T-cell (primary cell): ENCODE data around the gene SLC38A1. TPM values are rescaled to one million over a fixed set of nuclear protein-coding genes. Genes with fewer than 3 reads are reported as not detected.

Source experiments
- ATAC-seq, 4 experiments: fragments of 200-7000 bp in 3 of 4; fragments of 150-1000 bp in 1 of 4; cut with Tn5 transposase; replicated peaks in 1 of 4; 1 replicate in 3 of 4; 2 replicates in 1 of 4; pipeline ENCODE4 v1.10.0; 2021; ENCODE audit warnings: moderate library complexity in 3 of 4, mild to moderate bottlenecking in 2 of 4, moderate number of reproducible peaks in 1 of 4
- CTCF ChIA-PET, 2 donors: fragments of 300-600 bp; sonication (Branson Sonifier 250); formaldehyde crosslinking; loops; one replicate each; lab custom pipeline; 2022; ENCODE audit warnings: antibody characterized with exemption in 2 of 2; lab: Charles Lee
- POLR2A ChIA-PET, 2 donors: fragments of 300-600 bp; sonication (Branson Sonifier 250); formaldehyde crosslinking; loops; one replicate each; lab custom pipeline; 2022; ENCODE audit warnings: antibody characterized with exemption in 2 of 2; lab: Charles Lee
- DNase-seq, 35 experiments: peaks; one replicate each; pipeline versions ENCODE4 v3.0.0 to v3.0.0-alpha.2; 2013 to 2023
- H3K27ac ChIP-seq: one replicate; pipeline ENCODE4 v1.5.1; 2013; ENCODE audit warnings: low read length
- H3K27me3 ChIP-seq, 2 experiments: replicated peaks in 1 of 2; 1 replicate in 1 of 2; 2 replicates in 1 of 2; pipeline versions ENCODE4 v1.6.1 to v1.7.0; 2013; ENCODE audit warnings: low read length in 1 of 2, mixed read lengths in 1 of 2; ENCODE audit not compliant: control insufficient read depth in 2 of 2, insufficient read depth in 2 of 2; ENCODE audit errors: extremely low read depth in 1 of 2
- H3K36me3 ChIP-seq, 2 donors: 1 replicate in 1 of 2; 2 replicates in 1 of 2; pipeline versions ENCODE4 v1.6.1 to v1.7.0; 2013; ENCODE audit warnings: low read length in 1 of 2; ENCODE audit not compliant: control insufficient read depth in 2 of 2, insufficient read depth in 1 of 2; ENCODE audit errors: extremely low read depth in 1 of 2
- H3K4me1 ChIP-seq, 2 experiments: 1 replicate in 1 of 2; 2 replicates in 1 of 2; pipeline versions ENCODE4 v1.6.1 to v1.7.0; 2013; ENCODE audit warnings: low read length in 2 of 2, mixed read lengths in 1 of 2; ENCODE audit not compliant: insufficient read depth in 2 of 2, control insufficient read depth in 1 of 2; ENCODE audit errors: extremely low read depth in 1 of 2
- H3K4me3 ChIP-seq, 2 donors: 1 replicate in 1 of 2; 2 replicates in 1 of 2; pipeline versions ENCODE4 v1.5.1 to v1.7.0; 2013; ENCODE audit warnings: mild to moderate bottlenecking in 2 of 2, low read length in 1 of 2, moderate library complexity in 1 of 2; ENCODE audit not compliant: control insufficient read depth in 1 of 2; ENCODE audit errors: extremely low read depth in 1 of 2
- H3K9me3 ChIP-seq: 2 replicates; pipeline ENCODE4 v1.7.0; 2013
- H3K27ac Mint-ChIP-seq, 2 donors: one replicate each; pipeline ENCODE4 v1.8.0; 2020 to 2021; ENCODE audit warnings: mild to moderate bottlenecking in 2 of 2, mixed read lengths in 2 of 2
- H3K27me3 Mint-ChIP-seq, 2 donors: one replicate each; pipeline ENCODE4 v1.8.0; 2021 to 2022; ENCODE audit warnings: mixed read lengths in 2 of 2
- H3K36me3 Mint-ChIP-seq: one replicate; pipeline ENCODE4 v1.8.0; 2021; ENCODE audit warnings: mixed read lengths
- H3K4me1 Mint-ChIP-seq, 3 donors: one replicate each; pipeline ENCODE4 v1.8.0; 2020 to 2022; ENCODE audit warnings: mixed read lengths in 3 of 3, mild to moderate bottlenecking in 1 of 3
- H3K4me3 Mint-ChIP-seq, 3 donors: one replicate each; pipeline ENCODE4 v1.8.0; 2020 to 2022; ENCODE audit warnings: mild to moderate bottlenecking in 3 of 3, mixed read lengths in 3 of 3, moderate library complexity in 3 of 3
- H3K9me3 Mint-ChIP-seq, 3 donors: one replicate each; pipeline ENCODE4 v1.8.0; 2020 to 2022; ENCODE audit warnings: mixed read lengths in 3 of 3
- WGBS: methylation state at CpG from one replicate; pipeline ENCODE4 v1.1.5; 2013; ENCODE audit warnings: missing lambda C conversion rate; ENCODE audit not compliant: insufficient coverage; 5-methylcytosine and 5-hydroxymethylcytosine counted together
- total RNA-seq, 35 experiments: library from RNA in 6 of 35; stranded (reverse) in 6 of 35; fragments of 120-200 nt in 1 of 35; gene quantifications; one replicate each; pipeline versions ENCODE4 v1.2.1 to v1.2.4 and lab custom pipeline; 2013 to 2026

SLC38A1 gene
- total RNA-seq, 5 donors from 2014 or later (not counting 1 experiment from before 2014, with no cell fraction given), result 273 to 321 (median 286) TPM

DNA sequence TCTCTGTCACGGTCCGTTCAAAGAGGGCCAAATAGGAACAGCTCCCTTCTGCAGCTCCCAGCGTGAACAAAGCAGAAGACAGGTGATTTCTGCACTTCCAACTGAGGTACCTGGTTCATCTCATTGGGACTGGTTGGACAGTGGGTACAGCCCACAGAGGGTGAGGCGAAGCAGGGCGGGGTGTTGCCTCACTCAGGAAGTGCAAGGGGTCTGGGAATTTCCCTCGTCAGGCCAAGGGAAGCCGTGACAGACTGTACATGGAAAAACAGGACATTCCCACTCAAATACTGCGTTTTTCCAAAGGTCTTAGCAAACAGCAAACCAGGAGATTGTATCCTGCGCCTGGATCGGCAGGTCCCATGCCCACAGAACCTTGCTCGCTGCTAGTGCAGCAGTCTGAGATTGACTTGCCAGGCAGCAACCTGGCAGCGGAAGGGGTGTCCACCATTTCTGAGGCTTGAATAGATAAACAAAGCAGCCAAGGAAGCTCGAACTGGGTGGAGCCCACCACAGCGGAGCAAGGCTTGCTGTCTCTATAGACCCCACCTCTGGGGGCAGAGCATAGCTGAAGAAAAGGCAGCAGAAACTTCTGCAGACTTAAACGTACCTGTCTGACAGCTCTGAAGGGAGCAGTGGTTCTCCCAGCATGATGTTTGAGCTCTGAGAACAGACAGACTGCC, 22.7 kb downstream of the SLC38A1 start:
- ATAC-seq (peak; percentile 80 to 91 (median 84)), DNase-seq (peak in 25 of 35 experiments; percentile 7 to 61 (median 31))
- H3K36me3 ChIP-seq, result peaks cover 12 to 26% of the 10 kb centered on the region in 2 donors
- Mint-ChIP-seq H3K36me3 (peaks cover 83% of the 10 kb centered on the region), H3K4me3 (peak overlapping the region; percentile 34 to 43 (median 42)), H3K9me3 (peaks cover 14 to 31% (median 19%) of the 10 kb centered on the region in 3 donors), H3K27ac (peak overlapping the region; percentile 72 to 75), H3K27me3 (no peaks in the 10 kb centered on the region), H3K4me1 (peaks cover 94 to 95% (median 95%) of the 10 kb centered on the region in 3 donors)
- peaks cover 10 to 31% of the 10 kb centered on the region in 2 experiments for H3K4me1 ChIP-seq
- H3K27me3 ChIP-seq, result no peaks in the 10 kb centered on the region
- WGBS, result 77% methylated on average over 15 of the region's 15 CpGs
- ChIA-PET CTCF (interaction anchor here in 1 of 2 donors (1.2 kb wide), 1 partner anchor 27 kb away, joined by 3 read pairs; no protein-coding TSS in a partner anchor), POLR2A (interaction anchor here (0.7 to 1.5 kb wide), 4 partner anchors 13 to 59 kb away, joined by 3 to 5 read pairs (median 4); no protein-coding TSS in a partner anchor)
- no peaks in the 10 kb centered on the region for H3K9me3 ChIP-seq
- H3K27ac ChIP-seq, result peak overlapping the region; percentile 35
- no peak overlapping the region for H3K4me3 ChIP-seq

DNA sequence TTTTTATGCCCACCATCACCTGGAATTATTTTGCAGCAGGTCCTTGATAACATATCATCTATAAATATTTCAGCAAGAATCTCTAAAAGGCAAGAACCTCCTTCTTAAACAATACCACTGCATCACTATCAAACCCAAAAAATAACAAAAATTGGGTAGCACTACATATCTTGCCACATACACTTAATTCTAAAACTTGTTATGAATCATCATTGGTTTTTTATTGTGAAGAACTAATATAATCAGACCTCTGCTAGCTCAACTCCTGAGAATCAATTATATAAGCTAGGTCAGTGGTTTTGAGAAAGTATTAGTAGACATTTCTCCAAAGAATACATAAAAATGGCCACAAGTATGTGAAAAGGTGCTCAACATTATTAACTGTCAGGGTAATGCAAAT, 23.8 kb downstream of the SLC38A1 start:
- peaks cover 12 to 37% of the 10 kb centered on the region in 2 donors for H3K36me3 ChIP-seq
- Mint-ChIP-seq H3K4me3 (peak overlapping the region in 2 of 3 donors; percentile 34 to 43), H3K27me3 (no peaks in the 10 kb centered on the region), H3K27ac (peak overlapping the region; percentile 24 to 75), H3K36me3 (peaks cover 78% of the 10 kb centered on the region), H3K9me3 (peaks cover 14 to 21% (median 19%) of the 10 kb centered on the region in 3 donors), H3K4me1 (peaks cover 94 to 95% (median 95%) of the 10 kb centered on the region in 3 donors)
- POLR2A ChIA-PET, result interaction anchor here (0.6 to 1.5 kb wide), 5 partner anchors 12 to 56 kb away, joined by 3 to 5 read pairs (median 4); no protein-coding TSS in a partner anchor
- no peak overlapping the region for H3K27ac ChIP-seq
- H3K9me3 ChIP-seq, result no peaks in the 10 kb centered on the region
- ATAC-seq, result no peak
- H3K4me1 ChIP-seq, result peaks cover 10 to 27% of the 10 kb centered on the region in 2 experiments
- CTCF ChIA-PET, result no interaction called here
- DNase-seq, result no peak
- no peak overlapping the region for H3K4me3 ChIP-seq
- H3K27me3 ChIP-seq, result no peaks in the 10 kb centered on the region

DNA sequence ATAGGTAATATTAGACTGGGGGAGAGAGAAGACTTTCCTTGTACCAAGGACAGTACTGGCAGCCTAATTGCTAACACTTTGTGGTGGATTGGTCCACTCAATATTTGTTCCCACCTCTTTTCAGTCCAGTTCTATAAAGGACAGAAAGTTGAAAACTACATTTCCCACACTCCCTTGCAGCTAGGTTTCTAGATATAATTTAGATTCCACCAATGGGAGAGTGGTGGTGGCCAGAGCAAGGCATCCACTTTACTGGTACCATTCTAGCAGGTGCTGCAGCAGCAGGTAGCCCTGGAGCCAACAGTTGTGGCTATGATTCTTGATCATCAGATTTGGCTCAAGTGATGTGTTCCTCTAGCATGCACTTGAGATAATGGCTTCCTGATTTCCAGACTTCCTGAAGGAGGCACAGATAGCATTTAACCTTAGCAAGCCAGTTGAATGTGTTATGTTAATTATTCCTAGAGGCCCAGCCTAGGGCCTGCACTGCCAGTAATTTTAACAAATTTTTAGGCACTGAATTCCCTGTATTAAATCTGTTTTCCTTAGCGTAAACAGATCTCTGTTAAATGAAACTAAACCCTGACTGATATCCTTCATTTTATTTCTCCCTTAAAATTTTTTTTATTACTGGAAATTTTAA, 24.4 kb downstream of the SLC38A1 start:
- POLR2A ChIA-PET, result interaction anchor here in 1 of 2 donors (0.7 kb wide), 1 partner anchor 18 kb away, joined by 3 read pairs; no protein-coding TSS in a partner anchor
- Mint-ChIP-seq H3K4me3 (peak overlapping the region in 1 of 3 donors; percentile 43), H3K27me3 (no peaks in the 10 kb centered on the region), H3K9me3 (peaks cover 14 to 19% (median 19%) of the 10 kb centered on the region in 3 donors), H3K27ac (peak overlapping the region; percentile 6 to 75), H3K4me1 (peaks cover 93 to 96% (median 94%) of the 10 kb centered on the region in 3 donors), H3K36me3 (peaks cover 77% of the 10 kb centered on the region)
- CTCF ChIA-PET, result no interaction called here
- H3K9me3 ChIP-seq, result no peaks in the 10 kb centered on the region
- H3K27me3 ChIP-seq, result no peaks in the 10 kb centered on the region
- H3K4me3 ChIP-seq, result no peak overlapping the region
- DNase-seq (no peak), ATAC-seq (no peak)
- H3K36me3 ChIP-seq, result peaks cover 12 to 42% of the 10 kb centered on the region in 2 donors
- H3K27ac ChIP-seq, result no peak overlapping the region
- WGBS, result no CpG with 5 or more reads among the region's 1 CpG
- peaks cover 10 to 27% of the 10 kb centered on the region in 2 experiments for H3K4me1 ChIP-seq

DNA sequence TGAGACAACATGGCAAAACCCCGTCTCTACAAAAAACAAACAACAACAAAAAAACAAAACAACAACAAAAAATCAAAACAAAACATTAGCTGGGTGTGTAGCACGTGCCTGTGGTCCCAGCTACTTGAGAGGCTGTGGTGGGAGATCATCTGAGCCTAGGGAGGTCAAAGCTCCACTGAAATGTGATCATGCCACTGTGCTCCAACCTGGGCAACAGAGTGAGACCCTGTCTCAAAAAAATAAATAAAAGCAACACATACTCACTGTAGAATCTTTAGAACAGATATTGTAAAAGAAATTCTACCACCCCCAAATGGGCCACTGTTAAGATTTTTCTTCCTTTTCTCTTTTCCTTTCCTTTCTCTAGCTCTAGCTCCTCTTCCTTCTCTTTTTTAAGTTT, 26.3 kb downstream of the SLC38A1 start:
- POLR2A ChIA-PET, result interaction anchor here in 1 of 2 donors (0.6 to 1.1 kb wide), 7 partner anchors 8 to 84 kb away, joined by 3 to 7 read pairs (median 4); partner anchors contain the start of gene SLC38A1
- Mint-ChIP-seq H3K4me3 (peak overlapping the region in 1 of 3 donors; percentile 18), H3K4me1 (peaks cover 92 to 93% (median 92%) of the 10 kb centered on the region in 3 donors)

DNA sequence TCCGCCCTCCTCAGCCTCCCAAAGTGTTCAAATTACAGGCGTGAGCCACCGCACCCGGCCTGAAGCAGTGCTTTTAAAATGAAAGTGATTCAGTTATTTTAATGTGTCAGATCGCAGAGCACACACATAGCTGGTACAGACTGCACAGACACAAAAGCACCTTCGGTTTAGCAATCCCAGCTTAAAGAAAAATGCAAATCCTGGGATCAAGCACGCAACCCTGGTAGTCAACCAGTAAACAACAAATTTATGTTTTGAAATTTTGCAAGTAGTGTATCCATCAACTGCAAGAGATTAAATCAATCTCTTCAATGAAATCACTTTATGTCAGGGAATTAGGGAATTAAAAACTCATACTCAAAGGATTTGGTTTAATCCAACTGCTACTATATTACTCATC, 28.4 kb downstream of the SLC38A1 start:
- WGBS, result 100% methylated on average over 1 of the region's 7 CpGs
- Mint-ChIP-seq H3K4me3 (peak overlapping the region in 1 of 3 donors; percentile 31), H3K4me1 (peaks cover 92 to 93% (median 92%) of the 10 kb centered on the region in 3 donors), H3K9me3 (peaks cover 0 to 4% (median 0%) of the 10 kb centered on the region in 3 donors), H3K27me3 (no peaks in the 10 kb centered on the region), H3K36me3 (peaks cover 74% of the 10 kb centered on the region), H3K27ac (peak overlapping the region in 1 of 2 donors; percentile 46)
- DNase-seq, result no peak
- no peak overlapping the region for H3K27ac ChIP-seq
- ChIA-PET POLR2A (interaction anchor here in 1 of 2 donors (0.6 kb wide), 1 partner anchor 40 kb away, joined by 3 read pairs; no protein-coding TSS in a partner anchor), CTCF (no interaction called here)
- ATAC-seq, result no peak
- H3K4me3 ChIP-seq, result no peak overlapping the region
- no peaks in the 10 kb centered on the region for H3K27me3 ChIP-seq
- H3K36me3 ChIP-seq, result peaks cover 9 to 69% of the 10 kb centered on the region in 2 donors
- peaks cover 5 to 17% of the 10 kb centered on the region in 2 experiments for H3K4me1 ChIP-seq
- no peaks in the 10 kb centered on the region for H3K9me3 ChIP-seq

More for the DNA sequence above, 26.3 kb downstream of the SLC38A1 start:
- CTCF ChIA-PET, result interaction anchor here in 1 of 2 donors (0.7 to 1.8 kb wide), 2 partner anchors 21 to 35 kb away, joined by 3 to 5 read pairs; no protein-coding TSS in a partner anchor
- no peaks in the 10 kb centered on the region for H3K9me3 ChIP-seq
- no peaks in the 10 kb centered on the region for H3K27me3 ChIP-seq
- peaks cover 5 to 10% (median 5%) of the 10 kb centered on the region in 3 donors for H3K9me3 Mint-ChIP-seq
- no CpG with 5 or more reads among the region's 2 CpGs for WGBS
- H3K27ac ChIP-seq, result no peak overlapping the region
- peak overlapping the region; percentile 16 for H3K27ac Mint-ChIP-seq
- peaks cover 72% of the 10 kb centered on the region for H3K36me3 Mint-ChIP-seq
- H3K27me3 Mint-ChIP-seq, result no peaks in the 10 kb centered on the region
- no peak for DNase-seq
- H3K36me3 ChIP-seq, result peaks cover 12 to 58% of the 10 kb centered on the region in 2 donors
- peaks cover 10 to 29% of the 10 kb centered on the region in 2 experiments for H3K4me1 ChIP-seq
- H3K4me3 ChIP-seq, result no peak overlapping the region
- no peak for ATAC-seq
